CD4-positive, alpha-beta T cell treated with Interleukin-15 for 1 hour (primary cell): Measurements from ENCODE around the gene GRAP.

Experiments used
- DNase-seq: peaks from one replicate; pipeline ENCODE4 v3.0.0-alpha.2; 2020

GRAP gene

GRCh38 chr17:19001907-19002590 is 44.7 kb downstream of the GRAP start:
- DNase-seq: no peak

GRCh38 chr17:19000531-19001325 is 46.0 kb downstream of the GRAP start:
- no peak for DNase-seq

- no peak for DNase-seq
These were observed 46.8 kb downstream of the GRAP start for GRCh38 chr17:18999911-19000310.

GRCh38 chr17:18999394-18999793 is 47.4 kb downstream of the GRAP start:
- DNase-seq: no peak

GRCh38 chr17:18997650-18998196 is 49.0 kb downstream of the GRAP start:
- DNase-seq: no peak

- DNase-seq: no peak
These were observed 50.3 kb downstream of the GRAP start for GRCh38 chr17:18996458-18996857.

- DNase-seq: no peak
These were observed 51.5 kb downstream of the GRAP start for GRCh38 chr17:18995220-18995619.

- DNase-seq: no peak
These were observed 52.1 kb downstream of the GRAP start for GRCh38 chr17:18994631-18995030.

GRCh38 chr17:18993905-18994526 is 52.7 kb downstream of the GRAP start:
- no peak for DNase-seq

GRCh38 chr17:18992454-18993130 is 54.2 kb downstream of the GRAP start:
- DNase-seq: peak; percentile 71

- no peak for DNase-seq
These were observed 55.0 kb downstream of the GRAP start for GRCh38 chr17:18991531-18992315.

- DNase-seq: no peak
These were observed 56.4 kb downstream of the GRAP start for GRCh38 chr17:18990331-18990730.

- DNase-seq: no peak
These were observed 58.1 kb downstream of the GRAP start for GRCh38 chr17:18988546-18989173.

GRCh38 chr17:18987862-18988545 is 58.8 kb downstream of the GRAP start:
- no peak for DNase-seq

GRCh38 chr17:18987230-18987610 is 59.5 kb downstream of the GRAP start:
- no peak for DNase-seq

GRCh38 chr17:18986541-18987229 is 60.1 kb downstream of the GRAP start:
- no peak for DNase-seq

- no peak for DNase-seq
These were observed 61.3 kb downstream of the GRAP start for GRCh38 chr17:18985475-18985874.

- no peak for DNase-seq
These were observed 62.3 kb downstream of the GRAP start for GRCh38 chr17:18984273-18985114.

GRCh38 chr17:18981642-18982424 is 64.9 kb downstream of the GRAP start:
- DNase-seq: no peak
